ENCODE results near the gene NPLOC4. TPM values are rescaled to one million over a fixed set of nuclear protein-coding genes. Genes with fewer than 3 reads are reported as not detected.

NPLOC4 gene
- total RNA-seq, 1 donor from 2014 or later: 87.5 TPM

DNA sequence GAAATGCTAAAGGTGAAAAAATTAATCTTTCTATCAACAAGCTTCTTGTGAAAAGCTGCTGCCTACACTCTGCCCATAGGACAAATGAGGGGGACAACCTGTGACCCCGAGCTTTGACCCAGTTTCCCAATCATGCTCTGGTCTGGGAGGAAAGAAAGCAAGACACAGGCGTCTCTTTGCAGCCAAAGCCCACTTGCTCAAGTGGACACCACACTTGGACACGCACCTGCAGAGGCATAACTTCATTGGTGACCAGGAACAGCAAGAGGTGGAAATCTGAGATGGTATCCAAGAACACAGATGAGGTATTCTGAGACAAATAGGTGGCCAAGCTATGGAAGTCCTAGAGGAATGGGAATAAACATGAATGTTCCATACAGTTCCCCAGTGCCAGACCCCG lies 69.7 kb downstream of the NPLOC4 start:
- Histone ChIP-seq H3K4me3 (peak overlapping the region; percentile 33), H3K36me3 (peaks cover 97% of the 10 kb centered on the region), H3K9me3 (replicated peaks) (no peaks in the 10 kb centered on the region), H3K27me3 (ENCODE audit: low read depth) (no peaks in the 10 kb centered on the region), H3K4me1 (peaks cover 27% of the 10 kb centered on the region), H3K27ac (replicated peaks) (peak overlapping the region; percentile 76)
- intact Hi-C loops (cut with micrococcal nuclease): no loop called here
- TF ChIP-seq, protein P1, sequence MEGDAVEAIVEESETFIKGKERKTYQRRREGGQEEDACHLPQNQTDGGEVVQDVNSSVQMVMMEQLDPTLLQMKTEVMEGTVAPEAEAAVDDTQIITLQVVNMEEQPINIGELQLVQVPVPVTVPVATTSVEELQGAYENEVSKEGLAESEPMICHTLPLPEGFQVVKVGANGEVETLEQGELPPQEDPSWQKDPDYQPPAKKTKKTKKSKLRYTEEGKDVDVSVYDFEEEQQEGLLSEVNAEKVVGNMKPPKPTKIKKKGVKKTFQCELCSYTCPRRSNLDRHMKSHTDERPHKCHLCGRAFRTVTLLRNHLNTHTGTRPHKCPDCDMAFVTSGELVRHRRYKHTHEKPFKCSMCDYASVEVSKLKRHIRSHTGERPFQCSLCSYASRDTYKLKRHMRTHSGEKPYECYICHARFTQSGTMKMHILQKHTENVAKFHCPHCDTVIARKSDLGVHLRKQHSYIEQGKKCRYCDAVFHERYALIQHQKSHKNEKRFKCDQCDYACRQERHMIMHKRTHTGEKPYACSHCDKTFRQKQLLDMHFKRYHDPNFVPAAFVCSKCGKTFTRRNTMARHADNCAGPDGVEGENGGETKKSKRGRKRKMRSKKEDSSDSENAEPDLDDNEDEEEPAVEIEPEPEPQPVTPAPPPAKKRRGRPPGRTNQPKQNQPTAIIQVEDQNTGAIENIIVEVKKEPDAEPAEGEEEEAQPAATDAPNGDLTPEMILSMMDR (IDR thresholded peaks at IDR 0.05; ENCODE audit: borderline replicate concordance): no peak
- no peak for DNase-seq

DNA sequence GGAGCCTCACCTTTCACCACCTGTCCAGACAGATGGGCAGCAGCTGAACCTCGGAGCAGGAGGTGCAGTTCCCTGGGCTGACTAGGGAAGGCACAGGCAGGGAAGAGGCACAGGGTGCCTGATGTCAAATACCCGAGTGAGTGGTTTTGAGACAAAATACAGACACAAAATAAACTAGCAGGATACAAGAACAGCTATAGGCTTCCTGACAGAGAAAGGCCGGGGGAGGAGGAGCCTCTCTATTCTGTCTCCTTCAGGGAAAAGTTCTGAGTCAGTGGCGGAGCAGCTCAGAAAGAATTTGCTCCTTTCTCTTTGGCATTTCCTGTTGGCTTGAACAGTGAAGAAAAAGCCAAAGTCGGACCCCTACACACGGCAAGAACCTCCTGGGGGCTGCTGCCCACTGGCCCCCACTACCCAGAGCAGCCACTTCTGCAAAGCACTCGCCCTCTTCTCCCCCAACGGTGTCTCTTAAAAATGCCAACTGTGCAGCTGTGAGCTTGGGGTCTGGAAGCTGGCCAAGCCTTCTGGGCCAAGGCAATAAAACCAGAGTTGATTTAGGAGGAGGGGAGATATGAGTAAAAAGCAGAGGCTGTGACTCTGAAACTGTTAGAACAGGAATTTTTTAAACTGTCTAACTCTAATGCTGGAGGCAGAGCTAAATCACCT lies 70.3 kb downstream of the NPLOC4 start:
- intact Hi-C loops (cut with micrococcal nuclease): no loop called here
- TF ChIP-seq, protein P1 (IDR thresholded peaks at IDR 0.05; ENCODE audit: borderline replicate concordance): no peak
- Histone ChIP-seq H3K4me1 (peaks cover 30% of the 10 kb centered on the region), H3K27ac (replicated peaks) (peak overlapping the region; percentile 76), H3K36me3 (peaks cover 97% of the 10 kb centered on the region), H3K4me3 (peak overlapping the region; percentile 33), H3K9me3 (replicated peaks) (no peaks in the 10 kb centered on the region), H3K27me3 (ENCODE audit: low read depth) (no peaks in the 10 kb centered on the region)
- peak; percentile 61 for DNase-seq

DNA sequence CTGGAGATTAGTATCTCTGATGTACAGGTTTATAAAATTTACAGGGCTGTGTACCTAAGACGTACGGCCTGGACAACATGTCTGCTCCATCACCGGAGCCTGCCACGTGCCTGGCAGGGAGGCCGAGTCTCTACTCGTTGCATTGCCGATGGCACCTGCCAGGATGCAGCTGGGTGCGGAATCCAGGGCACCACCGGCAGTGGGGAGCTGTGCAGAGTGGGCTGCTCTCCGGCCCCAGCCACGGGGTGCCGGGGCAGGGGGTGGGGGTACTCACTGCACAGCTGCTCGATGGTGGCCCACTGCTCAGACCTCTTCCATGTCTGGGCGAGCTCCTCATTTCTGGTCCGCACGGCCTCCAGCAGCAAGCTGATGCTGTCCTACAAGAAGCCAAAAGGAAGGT lies 71.7 kb downstream of the NPLOC4 start:
- TF ChIP-seq, protein P1 (IDR thresholded peaks at IDR 0.05; ENCODE audit: borderline replicate concordance): no peak
- Histone ChIP-seq H3K4me3 (no peak overlapping the region), H3K27me3 (ENCODE audit: low read depth) (no peaks in the 10 kb centered on the region), H3K27ac (replicated peaks) (peak overlapping the region; percentile 76), H3K9me3 (replicated peaks) (no peaks in the 10 kb centered on the region), H3K36me3 (peaks cover 97% of the 10 kb centered on the region), H3K4me1 (peaks cover 44% of the 10 kb centered on the region)
- intact Hi-C loops (cut with micrococcal nuclease): no loop called here
- no peak for DNase-seq

DNA sequence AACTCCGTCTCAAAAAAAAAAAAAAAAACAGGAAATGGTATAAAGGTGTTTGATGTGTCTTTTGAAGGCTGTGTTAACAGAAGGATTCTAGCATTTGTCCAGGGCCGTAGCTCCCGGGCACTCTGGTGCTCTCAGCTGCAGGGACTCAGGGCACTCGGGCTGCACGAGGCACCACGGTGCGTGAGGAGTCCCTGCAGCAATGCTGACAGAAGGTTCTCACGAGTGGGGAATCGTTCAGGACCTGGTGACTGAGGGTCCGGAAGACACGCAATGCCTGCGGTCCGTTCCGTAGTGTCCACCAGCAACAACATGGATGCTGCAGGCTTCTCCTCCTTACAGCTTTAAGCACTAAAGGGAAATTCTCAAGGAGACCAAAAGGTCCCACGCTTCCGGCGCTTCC lies 72.1 kb downstream of the NPLOC4 start:
- TF ChIP-seq, protein P1 (IDR thresholded peaks at IDR 0.05; ENCODE audit: borderline replicate concordance): no peak
- H3K9me3 ChIP-seq (replicated peaks): no peaks in the 10 kb centered on the region
- H3K36me3 ChIP-seq: peaks cover 97% of the 10 kb centered on the region
- H3K27ac ChIP-seq (replicated peaks): no peak overlapping the region
- H3K4me3 ChIP-seq: no peak overlapping the region
- H3K4me1 ChIP-seq: peaks cover 47% of the 10 kb centered on the region
- no peaks in the 10 kb centered on the region for H3K27me3 ChIP-seq (ENCODE audit: low read depth)
- DNase-seq: no peak
- intact Hi-C loops (cut with micrococcal nuclease): no loop called here

DNA sequence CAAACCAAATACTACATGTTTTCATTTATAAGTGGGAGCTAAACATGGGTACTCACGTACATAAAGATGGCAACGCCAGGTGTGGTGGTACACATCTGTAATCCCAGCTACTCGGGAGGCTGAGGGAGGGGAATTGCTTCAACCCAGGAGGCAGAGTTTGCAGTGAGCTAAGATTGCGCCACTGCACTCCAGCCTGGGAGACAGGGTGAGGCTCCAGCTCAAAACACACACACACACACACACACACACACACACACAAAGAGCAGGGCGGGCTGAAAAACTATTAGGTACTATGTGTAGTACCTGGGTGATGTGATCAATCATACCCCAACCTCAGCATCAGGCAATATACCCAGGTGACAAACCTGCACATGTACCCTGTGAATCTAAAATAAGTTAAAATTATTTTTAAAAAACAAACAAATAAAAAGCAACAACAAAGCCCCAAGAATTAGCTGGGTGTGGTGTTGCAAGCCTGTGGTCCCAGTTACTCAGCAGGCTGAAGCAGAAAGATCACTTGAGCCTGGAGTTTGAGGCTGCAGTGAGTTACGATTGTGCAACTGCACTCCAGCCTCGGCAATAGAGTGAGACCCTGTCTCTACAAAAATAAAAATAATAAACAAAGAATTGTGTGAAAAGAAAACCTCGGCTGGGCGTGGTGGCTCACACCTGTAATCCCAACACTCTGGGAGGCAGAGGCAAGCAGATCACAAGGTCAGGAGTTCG lies 72.9 kb downstream of the NPLOC4 start:
- Histone ChIP-seq H3K27ac (replicated peaks) (no peak overlapping the region), H3K4me1 (peaks cover 55% of the 10 kb centered on the region), H3K4me3 (no peak overlapping the region), H3K27me3 (ENCODE audit: low read depth) (no peaks in the 10 kb centered on the region), H3K36me3 (peaks cover 94% of the 10 kb centered on the region), H3K9me3 (replicated peaks) (no peaks in the 10 kb centered on the region)
- intact Hi-C loops (cut with micrococcal nuclease): no loop called here
- no peak for DNase-seq
- TF ChIP-seq, protein P1 (IDR thresholded peaks at IDR 0.05; ENCODE audit: borderline replicate concordance): no peak
